ENCODE measurements around the gene FAM120AOS.

The FAM120AOS gene

DNA sequence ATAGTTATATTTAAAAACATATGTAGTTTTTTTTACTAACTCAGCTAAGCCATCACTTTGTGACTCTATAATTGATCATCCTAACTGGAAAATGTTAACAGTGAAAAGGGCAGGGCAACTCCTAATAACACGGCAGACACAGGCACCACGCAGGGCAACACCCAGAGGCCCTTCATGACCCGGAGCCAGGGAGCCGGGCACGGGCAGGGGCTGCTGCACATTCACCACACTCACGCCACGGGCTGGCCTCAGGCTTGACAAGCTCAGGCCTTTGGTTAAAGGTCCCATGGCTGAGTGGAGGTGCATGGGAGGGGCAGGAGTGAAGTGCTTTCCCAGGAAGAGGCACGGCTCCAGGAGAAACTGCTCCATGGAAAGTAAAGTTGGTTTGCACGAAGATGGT, 54.9 kb downstream of the FAM120AOS start:
- Histone ChIP-seq H3K9me3 (no peaks in the 10 kb centered on the region), H3K4me1 (no peaks in the 10 kb centered on the region), H3K4me3 (ENCODE audit: low read depth, low read length) (no peak overlapping the region), H3K27me3 (no peaks in the 10 kb centered on the region; the same call in none of the 2 replicates), H3K36me3 (no peaks in the 10 kb centered on the region)
- TF ChIP-seq, protein P1, sequence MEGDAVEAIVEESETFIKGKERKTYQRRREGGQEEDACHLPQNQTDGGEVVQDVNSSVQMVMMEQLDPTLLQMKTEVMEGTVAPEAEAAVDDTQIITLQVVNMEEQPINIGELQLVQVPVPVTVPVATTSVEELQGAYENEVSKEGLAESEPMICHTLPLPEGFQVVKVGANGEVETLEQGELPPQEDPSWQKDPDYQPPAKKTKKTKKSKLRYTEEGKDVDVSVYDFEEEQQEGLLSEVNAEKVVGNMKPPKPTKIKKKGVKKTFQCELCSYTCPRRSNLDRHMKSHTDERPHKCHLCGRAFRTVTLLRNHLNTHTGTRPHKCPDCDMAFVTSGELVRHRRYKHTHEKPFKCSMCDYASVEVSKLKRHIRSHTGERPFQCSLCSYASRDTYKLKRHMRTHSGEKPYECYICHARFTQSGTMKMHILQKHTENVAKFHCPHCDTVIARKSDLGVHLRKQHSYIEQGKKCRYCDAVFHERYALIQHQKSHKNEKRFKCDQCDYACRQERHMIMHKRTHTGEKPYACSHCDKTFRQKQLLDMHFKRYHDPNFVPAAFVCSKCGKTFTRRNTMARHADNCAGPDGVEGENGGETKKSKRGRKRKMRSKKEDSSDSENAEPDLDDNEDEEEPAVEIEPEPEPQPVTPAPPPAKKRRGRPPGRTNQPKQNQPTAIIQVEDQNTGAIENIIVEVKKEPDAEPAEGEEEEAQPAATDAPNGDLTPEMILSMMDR (IDR thresholded peaks at IDR 0.05; ENCODE audit: low read depth, low read length): no peak
- no peak for DNase-seq

DNA sequence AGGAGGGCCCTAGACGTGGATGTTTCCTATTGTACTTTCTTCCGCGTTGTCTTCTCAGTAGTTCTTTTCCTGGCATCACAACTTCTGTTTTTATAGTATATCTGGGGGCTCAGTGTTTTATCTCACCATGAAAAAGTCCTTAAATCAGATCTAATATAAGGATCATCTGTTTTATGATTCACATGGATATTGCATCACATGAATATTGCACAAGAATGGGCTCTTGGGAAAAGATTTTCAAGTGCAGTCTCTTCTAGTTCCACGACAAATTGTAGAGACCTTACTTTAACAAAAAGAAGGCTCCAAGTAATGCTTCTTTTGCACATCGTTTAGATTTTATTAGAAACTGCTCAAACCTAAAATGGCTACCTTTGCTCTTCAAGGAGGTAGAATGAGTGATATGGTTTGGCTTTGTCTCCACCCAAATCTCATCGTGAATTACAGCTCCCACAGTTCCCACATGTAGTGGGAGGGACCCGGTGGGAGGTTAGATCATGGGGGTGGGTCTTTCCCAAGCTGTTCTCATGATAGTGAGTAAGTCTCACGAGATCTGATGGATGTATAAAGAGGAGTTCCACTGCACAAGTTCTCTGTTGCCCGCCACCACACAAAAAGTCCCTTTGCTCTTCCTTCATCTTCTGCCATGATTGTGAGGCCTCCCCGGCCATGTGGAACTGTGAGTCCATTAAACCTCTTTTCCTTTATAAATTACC, 55.6 kb downstream of the FAM120AOS start:
- H3K27me3 ChIP-seq: no peaks in the 10 kb centered on the region; the same call in none of the 2 replicates
- no peak for DNase-seq
- H3K4me3 ChIP-seq (ENCODE audit: low read depth, low read length): no peak overlapping the region
- no peaks in the 10 kb centered on the region for H3K4me1 ChIP-seq
- no peaks in the 10 kb centered on the region for H3K36me3 ChIP-seq
- H3K9me3 ChIP-seq: no peaks in the 10 kb centered on the region
- TF ChIP-seq, protein P1 (IDR thresholded peaks at IDR 0.05; ENCODE audit: low read depth, low read length): no peak
